Glomerular endothelial cell (primary cell): ENCODE measurements around the gene CXCL14. TPM values are rescaled to one million over a fixed set of nuclear protein-coding genes. Genes with fewer than 3 reads are reported as not detected.

ENCODE experiments used
- total RNA-seq: library from RNA; depleted of rRNA; stranded (reverse); fragments of >200 nt; gene quantifications from 2 replicates; pipeline ENCODE4 v1.2.3, GENCODE V29; 2015

CXCL14 gene
- total RNA-seq, 1 donor from 2014 or later = not detected

Other genes with a start within 250 kb of the CXCL14 start
- 150 and 169 TPM in 2 replicates for gene MACROH2A1, start 179.8 kb downstream of the CXCL14 start, total RNA-seq
- not detected in 2 replicates for gene DCANP1, start 131.6 kb downstream of the CXCL14 start, total RNA-seq
- not detected in 2 replicates for gene TIFAB, start 126.6 kb downstream of the CXCL14 start, total RNA-seq
- gene NEUROG1, start 43.0 kb downstream of the CXCL14 start, total RNA-seq = not detected in 2 replicates